Central memory CD4-positive, alpha-beta T cell (primary cell): ENCODE measurements around the gene ALPK1.
"Not testable (repeated sequence)": the region's sequence is repeated elsewhere in the genome, so short reads cannot be mapped to it uniquely, and the experiment has no call there.

ENCODE experiments used
- DNase-seq: peaks from one replicate; pipeline ENCODE4 v3.0.0; 2022

ALPK1 gene

GRCh38 chr4:112473985-112474384 lies 176.8 kb downstream of the ALPK1 start:
- no peak for DNase-seq

- no peak for DNase-seq
Measured at GRCh38 chr4:112485930-112486329, 188.8 kb downstream of the ALPK1 start.

GRCh38 chr4:112490808-112491207 lies 193.6 kb downstream of the ALPK1 start:
- DNase-seq, result not testable (repeated sequence)
